Measurements from ENCODE around the gene PCA3. TPM values are rescaled to one million over a fixed set of nuclear protein-coding genes. Genes with fewer than 3 reads are reported as not detected.

PCA3 gene
- total RNA-seq, 1 experiment from 2014 or later = not detected

- DNase-seq (ENCODE audit: low spot score) = no peak
Observed at GRCh38 chr9:76827296-76828080, 63.2 kb downstream of the PCA3 start.

GRCh38 chr9:76828447-76828846 lies 64.2 kb downstream of the PCA3 start:
- no peak for DNase-seq (ENCODE audit: low spot score)

GRCh38 chr9:76835571-76836283 lies 71.5 kb downstream of the PCA3 start:
- DNase-seq (ENCODE audit: low spot score) = peak; percentile 92

Other genes with a start within 250 kb of the PCA3 start
- 3.8 and 3.9 TPM in 2 replicates for gene PRUNE2, start 141.7 kb downstream of the PCA3 start, total RNA-seq (2014; rRNA removed; shearing (Covaris generic))